Measurements from ENCODE around the gene CD6.
"Not testable (repeated sequence)": the region's sequence is repeated elsewhere in the genome, so short reads cannot be mapped to it uniquely, and the experiment has no call there.

- not testable (repeated sequence) for TF ChIP-seq CTCF (IDR thresholded peaks at IDR 0.05; ENCODE audit: low read depth, low read length, poor library complexity, severe bottlenecking); EZH2phosphoT487 (IDR thresholded peaks at IDR 0.05; ENCODE audit: borderline replicate concordance, low read length)
Observed at GRCh38 chr11:60974316-60974715, 2.8 kb downstream of the CD6 start.
